COLO668 (cell line): ENCODE data around the gene LRP1.

ENCODE experiments used
- DNase-seq: peaks from one replicate; lab custom pipeline; 2025; ENCODE audit not compliant: unreplicated experiment; lab: John Stamatoyannopoulos, UW

LRP1 gene

GRCh38 chr12:57243521-57244311, 115.4 kb downstream of the LRP1 start:
- DNase-seq = peak; percentile 82

DNA sequence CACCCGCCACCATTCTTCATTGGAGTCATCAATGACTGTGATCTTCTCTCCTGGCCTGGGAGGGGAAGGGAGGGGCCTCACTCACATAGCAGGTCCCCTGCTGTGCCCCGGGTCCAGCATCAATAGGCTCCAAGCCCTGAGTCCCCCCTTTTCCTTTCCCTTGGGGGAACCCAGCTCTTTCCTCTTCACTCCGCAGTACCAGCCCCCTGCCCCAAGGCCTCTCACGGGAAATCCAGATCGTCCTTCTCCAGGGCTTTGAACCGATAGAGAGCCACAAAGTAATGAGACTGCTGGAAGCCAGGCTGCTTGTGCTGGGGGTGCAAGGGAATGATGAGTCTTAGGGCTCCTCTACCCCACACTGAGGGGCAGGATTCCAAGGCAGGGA, 116.0 kb downstream of the LRP1 start:
- DNase-seq = no peak

DNA sequence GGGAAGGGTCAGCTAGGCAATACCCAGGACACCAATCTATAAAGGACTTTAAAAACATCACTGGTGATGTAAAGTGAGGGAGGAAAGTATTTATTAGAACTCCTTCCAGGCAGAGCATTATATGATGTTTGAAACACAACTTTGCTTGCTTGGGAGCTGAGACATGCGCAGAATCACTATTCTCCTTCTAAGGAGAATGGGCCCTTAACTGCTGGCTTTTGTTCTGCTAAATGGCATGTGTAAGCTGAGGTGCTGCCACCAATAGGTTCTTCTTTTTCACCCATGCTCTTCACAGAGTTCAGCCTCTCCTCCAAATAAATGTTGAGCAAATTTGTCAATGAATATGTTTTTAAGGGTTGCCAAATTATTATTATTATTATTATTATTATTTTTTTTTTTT, 118.8 kb downstream of the LRP1 start:
- DNase-seq = no peak

DNA sequence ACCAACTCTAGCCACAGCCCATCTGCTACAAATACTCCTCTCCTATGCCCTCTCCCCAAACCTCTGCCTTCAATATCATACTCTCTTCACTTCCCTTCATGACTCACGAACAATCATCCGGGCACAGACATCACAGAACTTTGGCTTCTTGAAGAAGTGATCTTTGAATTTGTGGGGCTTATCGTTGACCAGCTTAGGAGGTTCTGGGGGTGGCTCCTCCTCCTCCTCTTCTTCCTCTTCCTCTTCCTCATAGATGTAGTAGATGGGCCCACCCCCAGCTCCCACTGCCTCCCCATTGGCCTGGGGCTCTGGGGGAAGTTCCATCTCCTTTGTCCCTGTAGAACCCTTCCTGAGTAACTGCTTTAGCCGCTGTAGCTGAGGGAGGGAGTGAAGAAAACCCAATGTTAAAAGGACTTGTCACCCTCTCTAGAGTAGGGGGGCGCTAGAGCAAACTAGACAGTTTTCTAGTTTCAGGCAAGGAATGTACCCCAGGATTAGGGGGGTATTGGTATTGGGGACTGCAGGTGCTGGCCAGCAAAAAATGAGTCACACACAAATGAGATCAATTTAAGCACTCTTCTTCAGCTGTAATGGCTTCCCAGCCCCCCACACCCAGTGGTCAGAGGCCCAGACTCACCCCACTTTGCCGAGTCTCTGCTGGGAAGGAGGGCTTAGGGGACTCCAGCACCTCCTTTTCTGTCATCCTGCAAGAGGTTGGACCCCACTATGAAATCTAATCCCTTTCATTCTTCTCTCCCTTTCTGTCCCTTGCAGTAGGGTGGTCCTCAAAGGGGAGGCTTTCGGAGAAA, 120.9 kb downstream of the LRP1 start:
- DNase-seq = no peak

GRCh38 chr12:57250541-57250940, 122.3 kb downstream of the LRP1 start:
- no peak for DNase-seq

- no peak for DNase-seq
Measured at GRCh38 chr12:57250956-57251355, 122.7 kb downstream of the LRP1 start, which contains the start of gene STAC3. STAC3 (minus strand) TSS chr12:57251187; CDS start chr12:57249636, 1,551 bp downstream.

DNA sequence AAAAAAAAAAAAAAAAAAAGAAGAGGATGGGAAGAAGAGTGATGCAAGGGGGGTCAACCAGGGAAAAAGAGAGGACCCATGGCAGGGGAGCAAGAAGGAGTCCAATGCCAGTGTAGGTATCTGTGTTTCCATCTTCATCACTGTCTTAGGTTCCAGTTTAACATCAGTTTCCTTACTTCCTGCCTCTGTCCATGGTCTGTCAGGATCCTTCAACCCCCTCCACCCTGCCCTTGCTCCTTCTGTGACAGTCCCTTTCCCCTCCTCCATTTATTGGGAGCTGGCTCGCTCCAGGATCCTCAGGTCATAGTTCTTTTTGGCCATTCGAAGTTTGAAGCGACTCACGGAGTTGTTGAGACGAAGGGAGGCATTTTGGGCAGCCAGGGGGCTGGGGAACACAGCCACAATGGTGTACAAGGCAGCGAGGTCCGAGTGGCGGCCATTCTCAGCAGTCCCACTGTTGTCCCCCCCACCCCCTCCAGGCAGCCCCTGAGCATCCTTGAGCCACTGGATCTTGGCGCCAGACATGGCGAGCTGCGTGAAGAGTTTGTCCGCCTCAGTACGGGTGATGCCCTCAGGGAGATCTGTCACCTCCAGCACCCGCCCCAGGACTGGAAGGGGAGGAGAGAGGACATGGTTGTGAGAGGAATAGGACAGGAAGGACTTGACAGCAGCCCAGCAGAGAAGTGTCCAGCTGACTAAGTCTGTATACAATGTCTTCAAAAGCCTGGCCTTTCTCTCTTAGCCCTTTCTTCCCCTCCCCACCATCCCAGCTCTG, 126.4 kb downstream of the LRP1 start:
- DNase-seq = no peak

DNA sequence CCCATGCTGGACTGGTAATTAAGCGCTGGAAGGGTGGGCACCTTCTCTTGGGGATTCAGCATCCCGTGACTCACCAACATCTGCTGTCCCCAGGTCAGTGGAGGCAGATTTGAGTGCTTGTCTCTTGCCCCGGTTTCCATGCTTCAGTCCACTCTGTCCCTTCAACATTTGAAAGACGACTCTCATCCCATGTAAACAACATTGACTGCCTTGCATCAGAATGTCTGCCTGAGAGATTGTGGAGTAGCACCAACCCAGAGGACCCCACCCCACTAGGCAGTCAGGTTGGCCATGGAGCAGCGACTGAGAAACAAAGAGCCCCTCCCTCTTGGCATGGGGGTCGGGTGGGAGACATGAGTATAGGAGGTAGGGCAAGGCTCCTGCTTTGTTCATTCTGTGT, 127.6 kb downstream of the LRP1 start:
- no peak for DNase-seq

GRCh38 chr12:57258977-57259970, 131.0 kb downstream of the LRP1 start:
- DNase-seq = no peak

- DNase-seq = no peak
Measured at GRCh38 chr12:57260366-57260765, 132.1 kb downstream of the LRP1 start.

GRCh38 chr12:57261428-57261865, 133.2 kb downstream of the LRP1 start:
- peak; percentile 17 for DNase-seq

GRCh38 chr12:57262126-57262822, 134.0 kb downstream of the LRP1 start:
- DNase-seq = no peak
